Gastrocnemius medialis (tissue), 4 donors: ENCODE data around the gene VMAC.

Experiments used
- CTCF ChIP-seq, 5 experiments: fragments of 450-650 bp in 3 of 5; fragments of 200-600 bp in 2 of 5; sonication (generic) in 2 of 5; IDR thresholded peaks in 4 of 5; conservative IDR thresholded peaks in 1 of 5; 1 replicate in 4 of 5; 2 replicates in 1 of 5; pipeline ENCODE4 v1.5.1; 2016 to 2019; ENCODE audit warnings: antibody characterized with exemption in 5 of 5, mild to moderate bottlenecking in 3 of 5, moderate library complexity in 3 of 5
- POLR2A ChIP-seq, 2 donors: fragments of 450-650 bp; IDR thresholded peaks; one replicate each; pipeline ENCODE4 v1.6.1; 2017; ENCODE audit warnings: antibody characterized with exemption in 2 of 2, mild to moderate bottlenecking in 2 of 2, moderate library complexity in 2 of 2

- TF ChIP-seq CTCF (IDR thresholded peaks at IDR 0.05 in 4 of 5, conservative IDR thresholded peaks at IDR 0.05 in 1 of 5) (peak in 1 of 5 experiments; percentile 12), POLR2A (IDR thresholded peaks at IDR 0.05) (peak; percentile 73 to 85)
Measured at GRCh38 chr19:5903624-5904351, 884 bp upstream of the VMAC start, which contains the start of gene NDUFA11.
